HepG2 (cell line): Measurements from ENCODE around the gene KDM3B. TPM values are rescaled to one million over a fixed set of nuclear protein-coding genes. Genes with fewer than 3 reads are reported as not detected.

ENCODE experiments used
- ATAC-seq: fragments of 200-7000 bp; cut with Tn5 transposase; 3 replicates; pipeline ENCODE4 v1.9.1; 2020; ENCODE audit warnings: mild to moderate bottlenecking, moderate library complexity
- BruUV-seq: library from RNA; stranded (reverse); fragments of 400-500 nt; replicated peaks from 2 replicates; lab custom pipeline; 2021; lab: Mats Ljungman, UMichigan
- CTCF ChIA-PET: fragments of 300-600 bp; formaldehyde crosslinking; extraction: SDS; loops from one replicate; lab custom pipeline; 2021; ENCODE audit warnings: low total read pairs, inconsistent platforms, low intra/inter-chr PET ratio; lab: Yijun Ruan, JAX
- POLR2A ChIA-PET: fragments of 350-600 bp; sonication (Branson Sonifier 250); formaldehyde crosslinking; loops from one replicate; lab custom pipeline; 2020; ENCODE audit warnings: antibody characterized with exemption, inconsistent platforms; lab: Yijun Ruan, JAX
- DNase-seq: peaks from one replicate; pipeline ENCODE4 v3.0.0-alpha.2; 2015; ENCODE audit warnings: low spot score
- FAIRE-seq: peaks from 3 replicates; lab custom pipeline; 2011; peaks lifted over from hg19 to GRCh38; lab: Jason Lieb, UNC
- H2AFZ ChIP-seq: one replicate; pipeline ENCODE4 v1.6.1; 2011; ENCODE audit warnings: low read length, inconsistent platforms
- H3K27ac ChIP-seq: fragments of 300-600 bp; 3 replicates; pipeline ENCODE4 v1.8.0; 2011; ENCODE audit warnings: mixed run types, mild to moderate bottlenecking, mixed read lengths, low read length, inconsistent platforms; ENCODE audit not compliant: insufficient read depth; ENCODE audit errors: extremely low read length
- H3K27me3 ChIP-seq, 2 experiments: fragments of 200-600 bp in 1 of 2; 2 replicates in 1 of 2; 3 replicates in 1 of 2; pipeline versions ENCODE4 v1.6.0 to v1.8.0; 2011; ENCODE audit warnings: low read length in 2 of 2, mild to moderate bottlenecking in 2 of 2, moderate library complexity in 2 of 2, inconsistent platforms in 1 of 2; ENCODE audit not compliant: insufficient read depth in 2 of 2, control insufficient read depth in 1 of 2
- H3K36me3 ChIP-seq, 2 experiments: fragments of 200-600 bp in 1 of 2; replicated peaks in 1 of 2; 2 replicates in 1 of 2; 3 replicates in 1 of 2; pipeline versions ENCODE4 v1.5.1 to v1.8.0; 2011; ENCODE audit warnings: low read length in 2 of 2, inconsistent platforms in 1 of 2; ENCODE audit not compliant: insufficient read depth in 2 of 2, control insufficient read depth in 1 of 2
- H3K4me1 ChIP-seq: 2 replicates; pipeline ENCODE4 v1.5.1; 2012; ENCODE audit warnings: low read length, inconsistent platforms; ENCODE audit not compliant: insufficient read depth
- H3K4me2 ChIP-seq: 2 replicates; pipeline ENCODE4 v1.6.0; 2011; ENCODE audit warnings: low read depth, low read length, inconsistent platforms
- H3K4me3 ChIP-seq, 3 experiments: fragments of 200-600 bp in 1 of 3; sonication (generic), shearing (Covaris generic) in 1 of 3; replicated peaks in 1 of 3; 2 replicates each; pipeline ENCODE4 v1.5.1; 2011 to 2016; ENCODE audit warnings: low read length in 3 of 3, inconsistent platforms in 2 of 3, low read depth in 2 of 3, mild to moderate bottlenecking in 2 of 3, control low read depth in 1 of 3, mixed read lengths in 1 of 3; ENCODE audit not compliant: insufficient read depth in 1 of 3
- H3K79me2 ChIP-seq: one replicate; pipeline ENCODE4 v1.6.1; 2011; ENCODE audit warnings: low read length, inconsistent platforms; ENCODE audit not compliant: insufficient read depth
- H3K9ac ChIP-seq: 2 replicates; pipeline ENCODE4 v1.6.0; 2011; ENCODE audit warnings: mild to moderate bottlenecking, low read depth, low read length, inconsistent platforms; ENCODE audit not compliant: insufficient read depth
- H3K9me3 ChIP-seq: 2 replicates; pipeline ENCODE4 v1.5.1; 2012; ENCODE audit warnings: mild to moderate bottlenecking, low read length
- H4K20me1 ChIP-seq: 2 replicates; pipeline ENCODE4 v1.6.0; 2011; ENCODE audit warnings: inconsistent platforms, mild to moderate bottlenecking, low read length, moderate library complexity; ENCODE audit not compliant: insufficient read depth
- AKAP8 ChIP-seq: sonication (generic); formaldehyde crosslinking; IDR thresholded peaks from 2 replicates; pipeline ENCODE4 v1.5.1; 2020; ENCODE audit warnings: mild to moderate bottlenecking, missing genetic modification reagents
- ATF5 ChIP-seq: sonication (generic); formaldehyde crosslinking; IDR thresholded peaks from 2 replicates; pipeline ENCODE4 v1.4.0; 2020; ENCODE audit warnings: mild to moderate bottlenecking, low read depth, missing genetic modification reagents
- CHD2 ChIP-seq: IDR thresholded peaks from 2 replicates; pipeline ENCODE4 v1.6.1; 2011; ENCODE audit warnings: low read depth, low read length, improper control_type of control experiment
- CREBL2 ChIP-seq: sonication (generic); formaldehyde crosslinking; IDR thresholded peaks from 2 replicates; pipeline ENCODE4 v1.8.1; 2023; ENCODE audit warnings: missing genetic modification reagents, mild to moderate bottlenecking, borderline replicate concordance
- DPF2 ChIP-seq: sonication (generic); formaldehyde crosslinking; IDR thresholded peaks from 2 replicates; pipeline ENCODE4 v1.4.0; 2020; ENCODE audit warnings: mild to moderate bottlenecking, low read depth, missing genetic modification reagents, borderline replicate concordance
- FOXP1 ChIP-seq, 2 experiments: fragments of 450-650 bp in 1 of 2; IDR thresholded peaks; 2 replicates each; pipeline ENCODE4 v1.6.1; 2017 to 2018; ENCODE audit warnings: antibody characterized with exemption in 1 of 2
- GATAD2A ChIP-seq: IDR thresholded peaks from 2 replicates; pipeline ENCODE4 v1.6.1; 2016
- HOXD1 ChIP-seq: sonication (generic); formaldehyde crosslinking; IDR thresholded peaks from 2 replicates; pipeline ENCODE4 v1.5.0; 2020; ENCODE audit warnings: missing genetic modification reagents
- IKZF1 ChIP-seq: fragments of 450-650 bp; IDR thresholded peaks from 2 replicates; pipeline ENCODE4 v1.7.1; 2016
- KMT2A ChIP-seq: sonication (generic); formaldehyde crosslinking; IDR thresholded peaks from 2 replicates; pipeline ENCODE4 v1.4.0; 2020; ENCODE audit warnings: missing genetic modification reagents
- PAXIP1 ChIP-seq: sonication (generic); formaldehyde crosslinking; conservative IDR thresholded peaks from 2 replicates; pipeline ENCODE4 v1.4.0; 2020; ENCODE audit warnings: mild to moderate bottlenecking, missing genetic modification reagents, moderate library complexity
- PRPF4 ChIP-seq: fragments of 200-400 bp; formaldehyde crosslinking; IDR thresholded peaks from 2 replicates; pipeline ENCODE4 v1.6.1; 2016; ENCODE audit warnings: low read length, low read depth; ENCODE audit not compliant: poor library complexity, severe bottlenecking
- SPEN ChIP-seq: sonication (generic); formaldehyde crosslinking; IDR thresholded peaks from 2 replicates; pipeline ENCODE4 v1.5.1; 2020; ENCODE audit warnings: low read depth, mild to moderate bottlenecking, missing genetic modification reagents
- YY1 ChIP-seq: IDR thresholded peaks from 2 replicates; pipeline ENCODE4 v1.6.1; 2011; ENCODE audit warnings: low read length, low read depth, moderate library complexity, mild to moderate bottlenecking; ENCODE audit not compliant: insufficient read depth, insufficient replicate concordance
- ZFP36L2 ChIP-seq: sonication (generic); formaldehyde crosslinking; IDR thresholded peaks from 2 replicates; pipeline ENCODE4 v1.4.0; 2020; ENCODE audit warnings: missing genetic modification reagents
- ZNF274 ChIP-seq: sonication (generic); formaldehyde crosslinking; IDR thresholded peaks from 2 replicates; pipeline ENCODE4 v1.5.1; 2020; ENCODE audit warnings: mild to moderate bottlenecking, missing genetic modification reagents
- ZNF577 ChIP-seq: sonication (generic); formaldehyde crosslinking; IDR thresholded peaks from 2 replicates; pipeline ENCODE4 v1.4.0; 2020; ENCODE audit warnings: mild to moderate bottlenecking, low read depth, missing genetic modification reagents, borderline replicate concordance
- ZNF724P ChIP-seq: sonication (generic); formaldehyde crosslinking; IDR thresholded peaks from 2 replicates; pipeline ENCODE4 v1.8.0; 2022; ENCODE audit warnings: missing genetic modification reagents, borderline replicate concordance
- ZNF790 ChIP-seq: sonication (generic); formaldehyde crosslinking; IDR thresholded peaks from 2 replicates; pipeline ENCODE4 v1.8.0; 2022; ENCODE audit warnings: missing genetic modification reagents, mild to moderate bottlenecking, borderline replicate concordance
- in situ Hi-C: cut with HindIII; loops from 2 replicates; pipeline ENCODE4 v1.10.0; 2017; ENCODE audit warnings: low pct_unique_long_range_greater_than_20kb; ENCODE audit not compliant: extremely low pct_ligation_motif_present
- intact Hi-C: fragments of 100-400 bp; cut with micrococcal nuclease; formaldehyde crosslinking; loops from one replicate; pipeline ENCODE4 v1.10.0; 2022; ENCODE audit not compliant: unreplicated experiment
- polyA plus RNA-seq, 8 experiments: library from polyadenylated mRNA; depleted of rRNA in 3 of 8; stranded (reverse) in 7 of 8; unstranded in 1 of 8; fragments of >200 nt; fragmentation: Illumina TruSeq in 4 of 8; extraction: Trizol in 4 of 8; gene quantifications; 2 replicates each; pipeline versions ENCODE4 v1.2.1 to v1.2.3, GENCODE V29; 2011 to 2016; ENCODE audit warnings: low read depth in 4 of 8, missing spikeins in 1 of 8, mixed read lengths in 1 of 8; ENCODE audit not compliant: insufficient read depth in 1 of 8
- total RNA-seq, 5 experiments: library from RNA; depleted of rRNA; stranded (reverse); fragments of >200 nt; fragmentation: Illumina TruSeq; extraction: Trizol; gene quantifications; 2 replicates each; pipeline ENCODE4 v1.2.3, GENCODE V29; 2016; ENCODE audit warnings: low read depth in 1 of 5
- TF ChIP-seq, protein P1 (sequence below): sonication (generic); formaldehyde crosslinking; IDR thresholded peaks from 2 replicates; pipeline ENCODE4 v1.5.1; 2020; ENCODE audit warnings: mild to moderate bottlenecking, missing genetic modification reagents, moderate library complexity

Gene KDM3B
- total and polyA plus RNA-seq, 2 of the 13 experiments (the other 11 are each of a cell fraction or from before 2014, with no cell fraction given) = 19.7 to 34.3 TPM

GRCh38 chr5:138350563-138350890, 2.0 kb upstream of the KDM3B start:
- H3K36me3 ChIP-seq = peaks cover 8 to 26% of the 10 kb centered on the region in 2 experiments; a peak in 4 of 5 replicates
- no peak overlapping the region for H3K9ac ChIP-seq
- H3K4me3 ChIP-seq = no peak overlapping the region
- H2AFZ ChIP-seq = no peak overlapping the region
- no peaks in the 10 kb centered on the region for H3K9me3 ChIP-seq
- peaks cover 18% of the 10 kb centered on the region for H4K20me1 ChIP-seq
- BruUV-seq = no TSS peak
- peaks cover 15% of the 10 kb centered on the region for H3K4me1 ChIP-seq
- TF ChIP-seq CHD2 = no peak
- TF ChIP-seq ZNF790 (CRISPR knock-in tag) = no peak
- no peak for TF ChIP-seq ZNF274 (CRISPR knock-in tag)
- TF ChIP-seq ZNF724P (CRISPR knock-in tag) = no peak
- no peak for TF ChIP-seq HOXD1 (CRISPR knock-in tag)
- TF ChIP-seq ZFP36L2 (CRISPR knock-in tag) = no peak
- TF ChIP-seq AKAP8 (CRISPR knock-in tag) = no peak
- no peak for TF ChIP-seq CREBL2
- TF ChIP-seq PAXIP1 = no peak
- TF ChIP-seq DPF2 (CRISPR knock-in tag) = no peak
- no peak for TF ChIP-seq KMT2A (CRISPR knock-in tag)
- TF ChIP-seq SPEN (CRISPR knock-in tag) = no peak
- TF ChIP-seq YY1 = no peak
- no peak for TF ChIP-seq GATAD2A (CRISPR knock-in tag)
- TF ChIP-seq PRPF4 = no peak
- no peak for TF ChIP-seq FOXP1 (IDR thresholded peaks at IDR 0.05)
- no peak for TF ChIP-seq FOXP1 (CRISPR knock-in tag; IDR thresholded peaks at IDR 0.05)
- TF ChIP-seq ATF5 = no peak
- TF ChIP-seq ZNF577 = no peak
- TF ChIP-seq, protein P1, sequence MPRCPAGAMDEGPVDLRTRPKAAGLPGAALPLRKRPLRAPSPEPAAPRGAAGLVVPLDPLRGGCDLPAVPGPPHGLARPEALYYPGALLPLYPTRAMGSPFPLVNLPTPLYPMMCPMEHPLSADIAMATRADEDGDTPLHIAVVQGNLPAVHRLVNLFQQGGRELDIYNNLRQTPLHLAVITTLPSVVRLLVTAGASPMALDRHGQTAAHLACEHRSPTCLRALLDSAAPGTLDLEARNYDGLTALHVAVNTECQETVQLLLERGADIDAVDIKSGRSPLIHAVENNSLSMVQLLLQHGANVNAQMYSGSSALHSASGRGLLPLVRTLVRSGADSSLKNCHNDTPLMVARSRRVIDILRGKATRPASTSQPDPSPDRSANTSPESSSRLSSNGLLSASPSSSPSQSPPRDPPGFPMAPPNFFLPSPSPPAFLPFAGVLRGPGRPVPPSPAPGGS (CRISPR knock-in tag) = no peak
- no peak for TF ChIP-seq IKZF1
- TF ChIP-seq, all 625 proteins: peak for 0
- no peak for DNase-seq
- in situ Hi-C loops = no loop called here
- ChIA-PET CTCF (no interaction called here), POLR2A (interaction anchor here (6.2 kb wide), 1 partner anchor 10 kb away, joined by 111 read pairs; the partner anchor contains the start of gene FAM53C)
- Histone ChIP-seq H3K27me3 (no peaks in the 10 kb centered on the region; a peak in 1 of 5 replicates), H3K4me2 (no peak overlapping the region), H3K27ac (no peak overlapping the region), H3K79me2 (peaks cover 26% of the 10 kb centered on the region)
- FAIRE-seq = no peak
- no peak for ATAC-seq
- intact Hi-C loops = loop anchor here (5.0 kb wide), 1 partner anchor 173 kb away; the partner anchor contains the start of genes BRD8 and KIF20A
